Suprapubic skin (tissue), 4 donors: ENCODE results near the gene CDK5RAP1.

ENCODE experiments used
- EP300 ChIP-seq: sonication (generic); formaldehyde crosslinking; IDR thresholded peaks from one replicate; pipeline ENCODE4 v1.6.1; 2017; ENCODE audit warnings: antibody characterized with exemption
- POLR2AphosphoS5 ChIP-seq, 3 donors: sonication (generic); formaldehyde crosslinking; IDR thresholded peaks; one replicate each; pipeline ENCODE4 v1.6.1; 2017; ENCODE audit warnings: antibody characterized with exemption in 3 of 3
- TF ChIP-seq, protein P1 (sequence below), 2 donors: fragments of 200-600 bp in 1 of 2; fragments of 450-650 bp in 1 of 2; sonication (generic) in 1 of 2; IDR thresholded peaks; one replicate each; pipeline ENCODE4 v1.5.1; 2016 to 2019; ENCODE audit warnings: antibody characterized with exemption in 2 of 2, mild to moderate bottlenecking in 1 of 2, moderate library complexity in 1 of 2

DNA sequence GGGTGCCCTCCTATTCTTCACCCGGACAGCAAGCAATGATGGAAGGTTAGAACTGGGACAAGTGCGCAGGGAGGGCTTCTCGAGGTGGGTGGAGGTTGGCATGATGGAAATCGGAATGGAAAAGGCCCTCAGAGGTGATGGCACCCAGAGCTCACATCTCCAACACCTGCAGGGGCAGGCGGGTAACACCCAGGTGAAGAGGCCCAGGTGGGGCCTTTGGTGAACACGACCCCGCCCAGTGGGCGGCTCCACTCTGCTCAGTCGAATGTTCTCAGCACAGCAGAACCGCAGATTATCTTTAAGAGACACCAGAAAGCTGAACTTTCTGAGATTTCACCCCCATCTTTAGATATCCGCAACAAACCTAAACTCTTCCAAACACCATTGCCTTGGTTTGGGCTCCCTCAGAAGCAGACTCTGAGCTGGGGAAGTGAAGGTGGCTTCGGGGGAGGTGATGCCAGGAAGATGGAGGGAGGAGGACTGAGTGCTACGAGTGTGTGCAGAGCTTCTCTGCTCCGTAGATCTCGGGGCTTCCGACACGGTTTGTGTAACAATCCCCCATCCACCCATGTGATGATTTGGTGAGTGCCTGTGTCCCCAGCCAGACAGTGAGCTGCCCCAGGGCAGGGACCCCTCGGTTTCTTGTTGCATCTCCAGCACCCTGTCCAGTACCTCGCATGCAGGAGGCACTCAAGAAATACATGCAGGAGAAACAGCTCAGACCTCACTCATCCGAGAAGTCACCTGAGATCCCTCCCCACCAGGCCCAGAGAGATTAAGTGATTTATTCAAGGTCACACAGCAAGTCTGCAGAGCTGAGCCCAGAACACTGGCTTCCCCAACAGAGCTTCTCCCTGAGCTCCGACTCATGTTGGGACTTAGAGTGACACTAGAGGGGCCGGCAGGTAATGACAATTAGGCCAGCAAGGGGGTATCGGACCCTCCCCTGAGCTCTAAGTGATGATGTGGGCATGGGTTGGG is 72.9 kb downstream of the CDK5RAP1 start:
- TF ChIP-seq, protein P1, sequence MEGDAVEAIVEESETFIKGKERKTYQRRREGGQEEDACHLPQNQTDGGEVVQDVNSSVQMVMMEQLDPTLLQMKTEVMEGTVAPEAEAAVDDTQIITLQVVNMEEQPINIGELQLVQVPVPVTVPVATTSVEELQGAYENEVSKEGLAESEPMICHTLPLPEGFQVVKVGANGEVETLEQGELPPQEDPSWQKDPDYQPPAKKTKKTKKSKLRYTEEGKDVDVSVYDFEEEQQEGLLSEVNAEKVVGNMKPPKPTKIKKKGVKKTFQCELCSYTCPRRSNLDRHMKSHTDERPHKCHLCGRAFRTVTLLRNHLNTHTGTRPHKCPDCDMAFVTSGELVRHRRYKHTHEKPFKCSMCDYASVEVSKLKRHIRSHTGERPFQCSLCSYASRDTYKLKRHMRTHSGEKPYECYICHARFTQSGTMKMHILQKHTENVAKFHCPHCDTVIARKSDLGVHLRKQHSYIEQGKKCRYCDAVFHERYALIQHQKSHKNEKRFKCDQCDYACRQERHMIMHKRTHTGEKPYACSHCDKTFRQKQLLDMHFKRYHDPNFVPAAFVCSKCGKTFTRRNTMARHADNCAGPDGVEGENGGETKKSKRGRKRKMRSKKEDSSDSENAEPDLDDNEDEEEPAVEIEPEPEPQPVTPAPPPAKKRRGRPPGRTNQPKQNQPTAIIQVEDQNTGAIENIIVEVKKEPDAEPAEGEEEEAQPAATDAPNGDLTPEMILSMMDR (IDR thresholded peaks at IDR 0.05), result no peak
- no peak for TF ChIP-seq EP300
- no peak for TF ChIP-seq POLR2AphosphoS5 (IDR thresholded peaks at IDR 0.05)
